Calu3 (cell line): Measurements from ENCODE around the gene CDK14. TPM values are rescaled to one million over a fixed set of nuclear protein-coding genes. Genes with fewer than 3 reads are reported as not detected.

Experiments
- BruUV-seq: library from RNA; stranded (reverse); fragments of 400-500 nt; replicated peaks from 2 replicates; lab custom pipeline; 2021; lab: Mats Ljungman, UMichigan
- CTCF ChIA-PET: fragments of 300-600 bp; sonication (Branson Sonifier 250); formaldehyde crosslinking; loops from one replicate; lab custom pipeline; 2022; ENCODE audit warnings: antibody characterized with exemption; lab: Charles Lee
- DNase-seq: peaks from one replicate; pipeline ENCODE4 v3.0.0; 2022
- H3K27ac Mint-ChIP-seq: one replicate; pipeline ENCODE4 v1.8.0; 2022; ENCODE audit warnings: mixed read lengths; ENCODE audit not compliant: unreplicated experiment
- H3K27me3 Mint-ChIP-seq: one replicate; pipeline ENCODE4 v1.8.0; 2022; ENCODE audit warnings: mixed read lengths; ENCODE audit not compliant: unreplicated experiment
- H3K36me3 Mint-ChIP-seq: one replicate; pipeline ENCODE4 v1.8.0; 2022; ENCODE audit warnings: mild to moderate bottlenecking, moderate library complexity, mixed read lengths; ENCODE audit not compliant: insufficient read depth, unreplicated experiment
- H3K4me1 Mint-ChIP-seq: one replicate; pipeline ENCODE4 v1.8.0; 2022; ENCODE audit warnings: mild to moderate bottlenecking, low read depth, mixed read lengths; ENCODE audit not compliant: unreplicated experiment
- H3K4me3 Mint-ChIP-seq: one replicate; pipeline ENCODE4 v1.8.0; 2022; ENCODE audit warnings: mild to moderate bottlenecking, low read depth, moderate library complexity, mixed read lengths; ENCODE audit not compliant: unreplicated experiment
- H3K9me3 Mint-ChIP-seq: one replicate; pipeline ENCODE4 v1.8.0; 2022; ENCODE audit warnings: low read depth, mixed read lengths; ENCODE audit not compliant: unreplicated experiment
- CTCF ChIP-seq: fragments of 200-600 bp; IDR thresholded peaks from one replicate; pipeline ENCODE4 v1.8.0; 2022; ENCODE audit warnings: antibody characterized with exemption; ENCODE audit not compliant: unreplicated experiment
- intact Hi-C: fragments of 100-400 bp; cut with micrococcal nuclease; formaldehyde crosslinking; loops from one replicate; pipeline ENCODE4 v1.10.0; 2022; ENCODE audit not compliant: unreplicated experiment
- total RNA-seq: library from RNA; stranded (reverse); gene quantifications from 2 replicates; pipeline ENCODE4 v1.2.3, GENCODE V29; 2022

CDK14 gene
- total RNA-seq, 1 experiment from 2014 or later: 29.4 TPM

GRCh38 chr7:90900628-90901356 is 304.7 kb downstream of the CDK14 start:
- intact Hi-C loops: no loop called here
- Mint-ChIP-seq H3K4me1 (no peaks in the 10 kb centered on the region), H3K27me3 (no peaks in the 10 kb centered on the region), H3K9me3 (no peaks in the 10 kb centered on the region), H3K27ac (no peak overlapping the region), H3K36me3 (no peaks in the 10 kb centered on the region), H3K4me3 (no peak overlapping the region)
- DNase-seq: no peak
- no peak for TF ChIP-seq CTCF
- BruUV-seq: no TSS peak
- CTCF ChIA-PET: no interaction called here

- H3K36me3 Mint-ChIP-seq: no peaks in the 10 kb centered on the region
- no TSS peak for BruUV-seq
- H3K27ac Mint-ChIP-seq: no peak overlapping the region
- TF ChIP-seq CTCF: no peak
- no peak overlapping the region for H3K4me3 Mint-ChIP-seq
- DNase-seq: no peak
- H3K27me3 Mint-ChIP-seq: no peaks in the 10 kb centered on the region
- H3K9me3 Mint-ChIP-seq: no peaks in the 10 kb centered on the region
- intact Hi-C loops: no loop called here
- H3K4me1 Mint-ChIP-seq: no peaks in the 10 kb centered on the region
- CTCF ChIA-PET: no interaction called here
Measured at GRCh38 chr7:90903841-90904240, 307.7 kb downstream of the CDK14 start.

- no TSS peak for BruUV-seq
Measured at GRCh38 chr7:90910136-90910535, 314.0 kb downstream of the CDK14 start.

GRCh38 chr7:90916319-90916718 is 320.2 kb downstream of the CDK14 start:
- Mint-ChIP-seq H3K36me3 (no peaks in the 10 kb centered on the region), H3K4me3 (no peak overlapping the region), H3K9me3 (no peaks in the 10 kb centered on the region), H3K27ac (no peak overlapping the region), H3K27me3 (no peaks in the 10 kb centered on the region), H3K4me1 (no peaks in the 10 kb centered on the region)
- DNase-seq: no peak
- TF ChIP-seq CTCF: no peak
- intact Hi-C loops: no loop called here
- CTCF ChIA-PET: no interaction called here
- BruUV-seq: no TSS peak

More at GRCh38 chr7:90910136-90910535, 314.0 kb downstream of the CDK14 start:
- H3K9me3 Mint-ChIP-seq: no peaks in the 10 kb centered on the region
- no peak for TF ChIP-seq CTCF
- no peaks in the 10 kb centered on the region for H3K27me3 Mint-ChIP-seq
- intact Hi-C loops: no loop called here
- CTCF ChIA-PET: no interaction called here
- H3K36me3 Mint-ChIP-seq: no peaks in the 10 kb centered on the region
- no peak for DNase-seq
- H3K4me3 Mint-ChIP-seq: no peak overlapping the region
- no peak overlapping the region for H3K27ac Mint-ChIP-seq
- no peaks in the 10 kb centered on the region for H3K4me1 Mint-ChIP-seq
